Right ventricle myocardium inferior (tissue), 1 donor: ENCODE measurements around the gene ISYNA1. TPM values are rescaled to one million over a fixed set of nuclear protein-coding genes. Genes with fewer than 3 reads are reported as not detected.

Source experiments
- ATAC-seq: fragments of 200-7000 bp; cut with Tn5 transposase; one replicate; pipeline ENCODE4 v1.9.1; 2020; ENCODE audit warnings: mild to moderate bottlenecking, moderate library complexity
- DNase-seq: peaks from one replicate; pipeline ENCODE4 v3.0.0; 2021; ENCODE audit errors: missing footprints
- intact Hi-C: fragments of 100-400 bp; cut with DNase I; formaldehyde crosslinking; loops from one replicate; pipeline ENCODE4 v1.11.0; 2022
- microRNA-seq: library from miRNA; unstranded; fragments of <30 nt; microRNA quantifications from one replicate; pipeline ENCODE4 v1.2.0, GENCODE V29; 2020
- total RNA-seq: library from RNA; stranded (reverse); fragmentation: NEBNext Ultra II Directional; extraction: Animal tissue kit (Norgen Biotek cat#: 25700); gene quantifications from one replicate; pipeline ENCODE4 v1.2.1, GENCODE V29; 2021
- donor health status: DM: no; HTN: yes; CAD: no; lungs with severe emphysema.

Gene ISYNA1
- total RNA-seq, 1 donor from 2014 or later, result 26.0 TPM

- intact Hi-C loops, result no loop called here
- ATAC-seq (no peak), DNase-seq (peak; percentile 35)
Measured at GRCh38 chr19:18390065-18390907, 47.6 kb downstream of the ISYNA1 start.

GRCh38 chr19:18389726-18390064 lies 48.2 kb downstream of the ISYNA1 start:
- intact Hi-C loops, result loop anchor here (2.0 kb wide), 1 partner anchor 21 kb away; no protein-coding TSS in a partner anchor
- DNase-seq (peak; percentile 5), ATAC-seq (no peak)

GRCh38 chr19:18388960-18389725 lies 48.8 kb downstream of the ISYNA1 start:
- no peak for ATAC-seq
- peak; percentile 28 for DNase-seq
- intact Hi-C loops, result loop anchor here (2.0 kb wide), 1 partner anchor 22 kb away; no protein-coding TSS in a partner anchor

GRCh38 chr19:18388100-18388959 lies 49.6 kb downstream of the ISYNA1 start:
- ATAC-seq, result peak; percentile 86
- intact Hi-C loops, result loop anchor here (2.0 kb wide), 1 partner anchor 22 kb away; no protein-coding TSS in a partner anchor
- DNase-seq, result peak; percentile 95

GRCh38 chr19:18386543-18387271 lies 51.2 kb downstream of the ISYNA1 start:
- intact Hi-C loops, result no loop called here
- ATAC-seq (no peak), DNase-seq (no peak)

DNA sequence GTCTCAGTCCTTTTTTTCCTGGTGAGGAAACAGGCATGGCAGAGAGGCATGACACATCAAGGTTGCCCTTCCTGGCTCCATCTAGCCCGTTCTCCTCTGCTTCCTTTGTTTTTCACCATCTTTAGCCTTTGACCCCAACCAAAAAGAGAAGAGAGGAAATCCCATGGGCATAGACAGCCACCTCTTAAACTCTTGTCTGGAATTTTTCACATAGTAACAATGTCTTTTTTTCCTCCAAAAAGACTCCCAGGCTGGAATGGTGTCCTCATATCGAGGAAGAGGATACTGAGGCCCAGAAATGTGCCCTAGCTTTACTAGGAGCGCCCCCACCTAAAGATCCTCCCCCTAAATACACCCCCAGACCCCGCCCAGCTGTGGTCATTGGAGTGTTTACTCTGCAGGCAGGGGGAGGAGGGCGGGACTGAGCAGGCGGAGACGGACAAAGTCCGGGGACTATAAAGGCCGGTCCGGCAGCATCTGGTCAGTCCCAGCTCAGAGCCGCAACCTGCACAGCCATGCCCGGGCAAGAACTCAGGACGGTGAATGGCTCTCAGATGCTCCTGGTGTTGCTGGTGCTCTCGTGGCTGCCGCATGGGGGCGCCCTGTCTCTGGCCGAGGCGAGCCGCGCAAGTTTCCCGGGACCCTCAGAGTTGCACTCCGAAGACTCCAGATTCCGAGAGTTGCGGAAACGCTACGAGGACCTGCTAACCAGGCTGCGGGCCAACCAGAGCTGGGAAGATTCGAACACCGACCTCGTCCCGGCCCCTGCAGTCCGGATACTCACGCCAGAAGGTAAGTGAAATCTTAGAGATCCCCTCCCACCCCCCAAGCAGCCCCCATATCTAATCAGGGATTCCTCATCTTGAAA lies 52.0 kb downstream of the ISYNA1 start, which contains the start of gene GDF15:
Gene GDF15 (plus strand): TSS at position 484 of the 868 bp plus-strand sequence. CDS start 32 bp downstream, at position 516.
- intact Hi-C loops, result no loop called here
- DNase-seq (peak; percentile 78), ATAC-seq (no peak)

- intact Hi-C loops, result no loop called here
- ATAC-seq (no peak), DNase-seq (no peak)
Measured at GRCh38 chr19:18385359-18385674, 52.6 kb downstream of the ISYNA1 start.

DNA sequence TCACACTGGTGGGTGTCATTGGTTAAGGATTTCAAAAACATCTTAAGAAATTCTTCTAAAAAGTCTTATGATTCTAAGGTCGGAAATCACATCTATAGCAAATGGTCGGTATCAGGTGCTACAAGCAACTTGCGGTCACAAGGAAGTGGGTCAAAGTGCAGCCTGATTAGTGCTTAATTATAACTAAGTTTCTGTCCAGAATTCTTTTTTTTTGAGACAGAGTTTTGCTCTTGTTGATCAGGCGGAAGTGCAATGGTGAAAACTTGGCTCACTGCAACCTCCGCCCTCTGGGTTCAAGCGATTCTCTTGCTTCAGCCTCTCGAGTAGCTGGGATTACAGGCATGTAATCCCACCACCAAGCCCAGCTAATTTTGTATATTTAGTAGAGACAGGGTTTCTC lies 53.2 kb downstream of the ISYNA1 start:
- ATAC-seq (no peak), DNase-seq (no peak)
- intact Hi-C loops, result no loop called here

Small RNA genes lying within 50 kb of the gene (microRNA-seq; reads per million reads assigned to microRNA genes)
- gene MIR3189, result not detected

Other genes with a start within 250 kb of the ISYNA1 start
- 12.0 TPM for gene MPV17L2, start 244.9 kb downstream of the ISYNA1 start, total RNA-seq
- 25.4 TPM for gene RAB3A, start 234.1 kb downstream of the ISYNA1 start, total RNA-seq
- gene PDE4C, start 211.7 kb downstream of the ISYNA1 start, total RNA-seq, result 1.1 TPM
- 0.43 TPM for gene IQCN, start 163.7 kb downstream of the ISYNA1 start, total RNA-seq
- 113 TPM for gene JUND, start 156.5 kb downstream of the ISYNA1 start, total RNA-seq
- 106 TPM for gene LSM4, start 115.1 kb downstream of the ISYNA1 start, total RNA-seq
- 29.3 TPM for gene PGPEP1, start 97.5 kb downstream of the ISYNA1 start, total RNA-seq
- gene GDF15, start 52.0 kb downstream of the ISYNA1 start, total RNA-seq, result 0.46 TPM
- 5.0 TPM for gene LRRC25, start 40.5 kb downstream of the ISYNA1 start, total RNA-seq
- gene SSBP4, start 18.7 kb downstream of the ISYNA1 start, total RNA-seq, result 36.2 TPM
- 8.4 TPM for gene ELL, start 83.9 kb upstream of the ISYNA1 start, total RNA-seq
- 181 TPM for gene FKBP8, start 105.4 kb upstream of the ISYNA1 start, total RNA-seq
- 50.3 TPM for gene KXD1, start 119.7 kb upstream of the ISYNA1 start, total RNA-seq
- gene UBA52, start 133.7 kb upstream of the ISYNA1 start, total RNA-seq, result 737 TPM
- 79.3 TPM for gene REX1BD, start 150.7 kb upstream of the ISYNA1 start, total RNA-seq
- gene CRLF1, start 168.7 kb upstream of the ISYNA1 start, total RNA-seq, result 35.7 TPM
- 2.8 TPM for gene TMEM59L, start 174.7 kb upstream of the ISYNA1 start, total RNA-seq
- gene KLHL26, start 198.9 kb upstream of the ISYNA1 start, total RNA-seq, result 6.6 TPM
- gene CRTC1, start 245.5 kb upstream of the ISYNA1 start, total RNA-seq, result 10.3 TPM